ENCODE data around the gene ZPR1. TPM values are rescaled to one million over a fixed set of nuclear protein-coding genes. Genes with fewer than 3 reads are reported as not detected.
"Not testable (repeated sequence)": the region's sequence is repeated elsewhere in the genome, so short reads cannot be mapped to it uniquely, and the experiment has no call there.

ZPR1 gene
- total and polyA plus RNA-seq, 4 donors, result 9.4 to 56.1 (median 18.3) TPM

DNA sequence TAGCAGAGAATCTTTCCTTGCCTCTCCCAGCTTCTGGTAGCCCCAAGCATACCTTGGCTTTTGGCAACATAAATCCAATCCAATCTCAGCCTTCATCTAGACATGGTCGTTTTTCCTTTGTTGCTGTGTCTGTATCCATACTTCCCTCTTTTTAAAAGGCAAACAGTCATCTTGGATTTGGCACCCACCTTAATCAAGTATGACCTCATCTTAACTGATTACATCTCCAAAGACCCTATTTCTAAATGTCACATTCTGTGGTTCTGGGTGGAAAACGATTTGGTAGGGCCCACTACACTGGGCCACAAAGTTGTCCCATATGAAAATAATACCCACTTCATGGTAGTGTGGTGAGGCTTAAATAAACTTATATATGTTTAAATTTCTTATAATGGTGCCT, 15.9 kb downstream of the ZPR1 start:
- H3K4me3 ChIP-seq (ENCODE audit: low read depth in 1 of 3, low read length in 3 of 3), result peak overlapping the region; percentile 76 to 99 (median 79)
- no peak overlapping the region for H3K27ac ChIP-seq (ENCODE audit: low read depth in 1 of 2, low read length in 2 of 2)
- TF ChIP-seq, protein P1, sequence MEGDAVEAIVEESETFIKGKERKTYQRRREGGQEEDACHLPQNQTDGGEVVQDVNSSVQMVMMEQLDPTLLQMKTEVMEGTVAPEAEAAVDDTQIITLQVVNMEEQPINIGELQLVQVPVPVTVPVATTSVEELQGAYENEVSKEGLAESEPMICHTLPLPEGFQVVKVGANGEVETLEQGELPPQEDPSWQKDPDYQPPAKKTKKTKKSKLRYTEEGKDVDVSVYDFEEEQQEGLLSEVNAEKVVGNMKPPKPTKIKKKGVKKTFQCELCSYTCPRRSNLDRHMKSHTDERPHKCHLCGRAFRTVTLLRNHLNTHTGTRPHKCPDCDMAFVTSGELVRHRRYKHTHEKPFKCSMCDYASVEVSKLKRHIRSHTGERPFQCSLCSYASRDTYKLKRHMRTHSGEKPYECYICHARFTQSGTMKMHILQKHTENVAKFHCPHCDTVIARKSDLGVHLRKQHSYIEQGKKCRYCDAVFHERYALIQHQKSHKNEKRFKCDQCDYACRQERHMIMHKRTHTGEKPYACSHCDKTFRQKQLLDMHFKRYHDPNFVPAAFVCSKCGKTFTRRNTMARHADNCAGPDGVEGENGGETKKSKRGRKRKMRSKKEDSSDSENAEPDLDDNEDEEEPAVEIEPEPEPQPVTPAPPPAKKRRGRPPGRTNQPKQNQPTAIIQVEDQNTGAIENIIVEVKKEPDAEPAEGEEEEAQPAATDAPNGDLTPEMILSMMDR (IDR thresholded peaks at IDR 0.05; ENCODE audit: low read depth, low read length, missing input control), result no peak
- TF ChIP-seq SP1 (IDR thresholded peaks at IDR 0.05) (no peak), HNF4G (IDR thresholded peaks at IDR 0.05) (no peak), GABPA (IDR thresholded peaks at IDR 0.05 in 1 of 2, conservative IDR thresholded peaks at IDR 0.05 in 1 of 2) (no peak)
- TF ChIP-seq, protein P2, sequence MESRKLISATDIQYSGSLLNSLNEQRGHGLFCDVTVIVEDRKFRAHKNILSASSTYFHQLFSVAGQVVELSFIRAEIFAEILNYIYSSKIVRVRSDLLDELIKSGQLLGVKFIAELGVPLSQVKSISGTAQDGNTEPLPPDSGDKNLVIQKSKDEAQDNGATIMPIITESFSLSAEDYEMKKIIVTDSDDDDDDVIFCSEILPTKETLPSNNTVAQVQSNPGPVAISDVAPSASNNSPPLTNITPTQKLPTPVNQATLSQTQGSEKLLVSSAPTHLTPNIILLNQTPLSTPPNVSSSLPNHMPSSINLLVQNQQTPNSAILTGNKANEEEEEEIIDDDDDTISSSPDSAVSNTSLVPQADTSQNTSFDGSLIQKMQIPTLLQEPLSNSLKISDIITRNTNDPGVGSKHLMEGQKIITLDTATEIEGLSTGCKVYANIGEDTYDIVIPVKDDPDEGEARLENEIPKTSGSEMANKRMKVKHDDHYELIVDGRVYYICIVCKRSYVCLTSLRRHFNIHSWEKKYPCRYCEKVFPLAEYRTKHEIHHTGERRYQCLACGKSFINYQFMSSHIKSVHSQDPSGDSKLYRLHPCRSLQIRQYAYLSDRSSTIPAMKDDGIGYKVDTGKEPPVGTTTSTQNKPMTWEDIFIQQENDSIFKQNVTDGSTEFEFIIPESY (IDR thresholded peaks at IDR 0.05), result no peak
- DNase-seq (ENCODE audit: low spot score), result no peak
- no peaks in the 10 kb centered on the region for H3K9me3 ChIP-seq (ENCODE audit: control insufficient read depth in 4 of 4, low read length in 3 of 4)
- peaks cover 0 to 10% (median 4%) of the 10 kb centered on the region in 4 donors for H3K36me3 ChIP-seq (ENCODE audit: control insufficient read depth in 4 of 4, insufficient read depth in 3 of 4, low read depth in 1 of 4, low read length in 3 of 4)
- peak overlapping the region; percentile 83 to 90 for H3K9ac ChIP-seq (ENCODE audit: low read depth in 1 of 2, low read length in 2 of 2)
- 12% methylated on average over 2 of the region's 2 CpGs for WGBS
- no peaks in the 10 kb centered on the region for H3K27me3 ChIP-seq (ENCODE audit: control insufficient read depth in 4 of 4, insufficient read depth in 4 of 4, low read length in 3 of 4)
- peaks cover 11 to 30% (median 22%) of the 10 kb centered on the region in 4 donors for H3K4me1 ChIP-seq (ENCODE audit: control insufficient read depth in 4 of 4, insufficient read depth in 4 of 4, low read length in 3 of 4)

DNA sequence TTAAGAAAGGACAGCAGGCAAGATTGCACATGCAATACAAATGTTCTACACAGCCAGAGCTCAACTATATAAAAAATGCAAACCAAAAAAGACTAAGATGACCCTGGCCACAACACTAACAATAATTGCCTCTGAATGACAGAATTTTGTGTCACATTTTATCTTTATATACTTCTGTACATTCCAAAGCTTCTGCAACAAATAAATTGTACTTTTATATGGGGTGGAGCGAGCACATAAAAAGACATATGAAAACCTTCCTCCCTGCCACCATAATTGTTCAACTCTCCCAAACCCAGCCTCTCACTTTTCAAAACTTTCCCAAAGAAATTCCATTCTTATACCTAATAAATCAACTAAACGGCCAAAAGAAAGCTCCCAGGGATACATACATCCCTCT, 25.7 kb downstream of the ZPR1 start:
- Histone ChIP-seq H3K36me3 (ENCODE audit: control insufficient read depth in 4 of 4, insufficient read depth in 3 of 4, low read depth in 1 of 4, low read length in 3 of 4) (peaks cover 6 to 65% (median 51%) of the 10 kb centered on the region in 4 donors), H3K4me1 (ENCODE audit: control insufficient read depth in 4 of 4, insufficient read depth in 4 of 4, low read length in 3 of 4) (no peaks in the 10 kb centered on the region)

DNA sequence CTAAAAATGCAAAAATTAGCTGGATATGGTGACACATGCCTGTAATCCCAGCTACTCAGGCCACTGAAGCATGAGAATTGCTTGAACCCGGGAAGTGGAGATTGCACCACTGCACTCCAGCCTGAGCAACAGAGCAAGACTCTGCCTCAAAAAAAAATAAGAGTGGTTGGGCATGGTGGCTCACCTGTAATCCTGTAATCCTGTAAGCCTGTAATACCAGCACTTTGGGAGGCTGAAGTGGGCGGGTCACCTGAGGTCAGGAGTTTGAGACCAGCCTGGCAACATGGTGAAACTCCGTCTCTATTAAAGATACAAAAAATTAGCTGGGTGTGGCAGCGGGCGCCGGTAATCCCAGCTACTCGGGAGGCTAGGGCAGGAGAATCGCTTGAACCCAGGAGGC, 31.8 kb downstream of the ZPR1 start:
- WGBS, result 96% methylated on average over 8 of the region's 8 CpGs
- not testable (repeated sequence) for H3K4me1 ChIP-seq (ENCODE audit: control insufficient read depth in 4 of 4, insufficient read depth in 4 of 4, low read length in 3 of 4); H3K27me3 ChIP-seq (ENCODE audit: control insufficient read depth in 4 of 4, insufficient read depth in 4 of 4, low read length in 3 of 4); H3K9me3 ChIP-seq (ENCODE audit: control insufficient read depth in 4 of 4, low read length in 3 of 4); DNase-seq (ENCODE audit: low spot score); H3K4me3 ChIP-seq (ENCODE audit: low read depth in 1 of 3, low read length in 3 of 3); H3K9ac ChIP-seq (ENCODE audit: low read depth in 1 of 2, low read length in 2 of 2); H3K27ac ChIP-seq (ENCODE audit: low read depth in 1 of 2, low read length in 2 of 2)
- H3K36me3 ChIP-seq (ENCODE audit: control insufficient read depth in 4 of 4, insufficient read depth in 3 of 4, low read depth in 1 of 4, low read length in 3 of 4), result peaks cover 7 to 58% (median 47%) of the 10 kb centered on the region in 4 donors

More for the DNA sequence above, 25.7 kb downstream of the ZPR1 start:
- H3K9ac ChIP-seq (ENCODE audit: low read depth in 1 of 2, low read length in 2 of 2), result no peak overlapping the region
- H3K4me3 ChIP-seq (ENCODE audit: low read depth in 1 of 3, low read length in 3 of 3), result no peak overlapping the region
- H3K27ac ChIP-seq (ENCODE audit: low read depth in 1 of 2, low read length in 2 of 2), result no peak overlapping the region
- no peak for DNase-seq (ENCODE audit: low spot score)
- no peak for TF ChIP-seq FOXA1 (IDR thresholded peaks at IDR 0.05)
- TF ChIP-seq RXRA (IDR thresholded peaks at IDR 0.05), result no peak
- no peak for TF ChIP-seq YY1 (IDR thresholded peaks at IDR 0.05)
- TF ChIP-seq, protein P3, sequence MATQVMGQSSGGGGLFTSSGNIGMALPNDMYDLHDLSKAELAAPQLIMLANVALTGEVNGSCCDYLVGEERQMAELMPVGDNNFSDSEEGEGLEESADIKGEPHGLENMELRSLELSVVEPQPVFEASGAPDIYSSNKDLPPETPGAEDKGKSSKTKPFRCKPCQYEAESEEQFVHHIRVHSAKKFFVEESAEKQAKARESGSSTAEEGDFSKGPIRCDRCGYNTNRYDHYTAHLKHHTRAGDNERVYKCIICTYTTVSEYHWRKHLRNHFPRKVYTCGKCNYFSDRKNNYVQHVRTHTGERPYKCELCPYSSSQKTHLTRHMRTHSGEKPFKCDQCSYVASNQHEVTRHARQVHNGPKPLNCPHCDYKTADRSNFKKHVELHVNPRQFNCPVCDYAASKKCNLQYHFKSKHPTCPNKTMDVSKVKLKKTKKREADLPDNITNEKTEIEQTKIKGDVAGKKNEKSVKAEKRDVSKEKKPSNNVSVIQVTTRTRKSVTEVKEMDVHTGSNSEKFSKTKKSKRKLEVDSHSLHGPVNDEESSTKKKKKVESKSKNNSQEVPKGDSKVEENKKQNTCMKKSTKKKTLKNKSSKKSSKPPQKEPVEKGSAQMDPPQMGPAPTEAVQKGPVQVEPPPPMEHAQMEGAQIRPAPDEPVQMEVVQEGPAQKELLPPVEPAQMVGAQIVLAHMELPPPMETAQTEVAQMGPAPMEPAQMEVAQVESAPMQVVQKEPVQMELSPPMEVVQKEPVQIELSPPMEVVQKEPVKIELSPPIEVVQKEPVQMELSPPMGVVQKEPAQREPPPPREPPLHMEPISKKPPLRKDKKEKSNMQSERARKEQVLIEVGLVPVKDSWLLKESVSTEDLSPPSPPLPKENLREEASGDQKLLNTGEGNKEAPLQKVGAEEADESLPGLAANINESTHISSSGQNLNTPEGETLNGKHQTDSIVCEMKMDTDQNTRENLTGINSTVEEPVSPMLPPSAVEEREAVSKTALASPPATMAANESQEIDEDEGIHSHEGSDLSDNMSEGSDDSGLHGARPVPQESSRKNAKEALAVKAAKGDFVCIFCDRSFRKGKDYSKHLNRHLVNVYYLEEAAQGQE (IDR thresholded peaks at IDR 0.05), result no peak
- TF ChIP-seq TAF1 (conservative IDR thresholded peaks at IDR 0.05), result no peak
- TF ChIP-seq, protein P1 (IDR thresholded peaks at IDR 0.05; ENCODE audit: low read depth, low read length, missing input control), result no peak
- TF ChIP-seq HNF4A (conservative IDR thresholded peaks at IDR 0.05), result no peak
- TF ChIP-seq, protein P4, sequence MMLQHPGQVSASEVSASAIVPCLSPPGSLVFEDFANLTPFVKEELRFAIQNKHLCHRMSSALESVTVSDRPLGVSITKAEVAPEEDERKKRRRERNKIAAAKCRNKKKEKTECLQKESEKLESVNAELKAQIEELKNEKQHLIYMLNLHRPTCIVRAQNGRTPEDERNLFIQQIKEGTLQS (IDR thresholded peaks at IDR 0.05), result no peak
- no peak for TF ChIP-seq HNF4G (IDR thresholded peaks at IDR 0.05)
- TF ChIP-seq RAD21 (IDR thresholded peaks at IDR 0.05), result no peak
- no peak for TF ChIP-seq GABPA (IDR thresholded peaks at IDR 0.05 in 1 of 2, conservative IDR thresholded peaks at IDR 0.05 in 1 of 2)
- TF ChIP-seq, protein P5, sequence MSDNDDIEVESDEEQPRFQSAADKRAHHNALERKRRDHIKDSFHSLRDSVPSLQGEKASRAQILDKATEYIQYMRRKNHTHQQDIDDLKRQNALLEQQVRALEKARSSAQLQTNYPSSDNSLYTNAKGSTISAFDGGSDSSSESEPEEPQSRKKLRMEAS (IDR thresholded peaks at IDR 0.05), result no peak
- TF ChIP-seq FOXA2 (IDR thresholded peaks at IDR 0.05), result no peak
- no peak for TF ChIP-seq SP1 (IDR thresholded peaks at IDR 0.05)
- H3K9me3 ChIP-seq (ENCODE audit: control insufficient read depth in 4 of 4, low read length in 3 of 4), result no peaks in the 10 kb centered on the region
- WGBS, result 94% methylated on average over 2 of the region's 2 CpGs
- no peaks in the 10 kb centered on the region for H3K27me3 ChIP-seq (ENCODE audit: control insufficient read depth in 4 of 4, insufficient read depth in 4 of 4, low read length in 3 of 4)

Measured in liver (tissue), 9 donors.